ENCODE measurements around the gene CAMTA1.
"Not testable (repeated sequence)": the region's sequence is repeated elsewhere in the genome, so short reads cannot be mapped to it uniquely, and the experiment has no call there.

Gene CAMTA1

DNA sequence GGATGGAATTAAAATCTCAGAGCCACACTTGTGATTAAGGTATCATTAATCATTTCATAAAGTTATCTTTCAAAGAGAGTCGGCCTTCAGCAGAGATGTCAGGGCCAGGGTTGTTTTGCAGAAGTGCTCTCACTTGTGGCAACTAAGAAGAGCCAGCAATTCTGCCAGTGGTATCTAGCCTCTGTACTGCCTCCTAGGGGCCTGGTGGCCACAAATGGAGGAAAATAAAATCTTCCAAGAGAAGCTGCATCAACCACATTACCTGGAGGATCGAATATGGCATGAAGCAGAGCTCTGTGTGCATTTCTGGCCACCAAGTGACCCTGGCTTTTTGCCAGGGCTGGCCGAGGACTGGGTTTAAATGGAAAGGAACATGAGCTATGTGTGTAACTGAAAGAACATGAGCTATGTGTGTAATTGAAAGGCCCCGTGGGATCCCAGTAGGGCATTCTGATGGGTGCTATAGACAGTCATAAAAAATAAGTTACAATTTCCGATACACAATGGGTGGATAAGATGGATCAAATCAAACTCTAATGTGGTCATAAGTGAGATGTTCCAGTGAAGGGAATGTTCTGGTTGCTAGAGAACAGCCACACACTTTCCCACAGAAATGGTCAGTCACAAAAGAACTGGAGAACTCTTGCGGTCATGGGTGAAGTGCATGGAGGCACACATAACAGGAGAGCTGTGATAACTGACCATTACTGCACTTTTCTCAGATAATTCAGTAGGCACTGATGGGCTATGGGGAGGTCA, 335.8 kb downstream of the CAMTA1 start:
- no peak for DNase-seq

DNA sequence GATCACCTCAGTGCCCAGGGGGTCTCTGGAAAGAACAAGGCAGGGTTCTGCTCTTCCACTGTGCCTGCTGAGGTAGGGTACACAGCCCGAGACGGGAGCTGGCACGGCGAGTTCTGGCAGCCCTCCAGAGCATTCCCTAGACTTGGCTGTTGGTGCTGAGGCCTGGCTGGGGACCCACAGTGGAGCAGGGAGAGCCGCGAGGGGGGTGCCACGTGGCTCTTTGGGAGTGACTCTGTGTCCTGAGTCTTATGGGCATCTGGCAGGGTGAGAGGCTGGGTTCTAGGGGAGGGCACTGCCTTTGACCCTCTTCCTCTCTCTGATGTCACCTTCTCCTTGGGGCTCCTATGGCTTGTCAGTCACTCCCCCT, 336.4 kb downstream of the CAMTA1 start:
- DNase-seq: no peak

DNA sequence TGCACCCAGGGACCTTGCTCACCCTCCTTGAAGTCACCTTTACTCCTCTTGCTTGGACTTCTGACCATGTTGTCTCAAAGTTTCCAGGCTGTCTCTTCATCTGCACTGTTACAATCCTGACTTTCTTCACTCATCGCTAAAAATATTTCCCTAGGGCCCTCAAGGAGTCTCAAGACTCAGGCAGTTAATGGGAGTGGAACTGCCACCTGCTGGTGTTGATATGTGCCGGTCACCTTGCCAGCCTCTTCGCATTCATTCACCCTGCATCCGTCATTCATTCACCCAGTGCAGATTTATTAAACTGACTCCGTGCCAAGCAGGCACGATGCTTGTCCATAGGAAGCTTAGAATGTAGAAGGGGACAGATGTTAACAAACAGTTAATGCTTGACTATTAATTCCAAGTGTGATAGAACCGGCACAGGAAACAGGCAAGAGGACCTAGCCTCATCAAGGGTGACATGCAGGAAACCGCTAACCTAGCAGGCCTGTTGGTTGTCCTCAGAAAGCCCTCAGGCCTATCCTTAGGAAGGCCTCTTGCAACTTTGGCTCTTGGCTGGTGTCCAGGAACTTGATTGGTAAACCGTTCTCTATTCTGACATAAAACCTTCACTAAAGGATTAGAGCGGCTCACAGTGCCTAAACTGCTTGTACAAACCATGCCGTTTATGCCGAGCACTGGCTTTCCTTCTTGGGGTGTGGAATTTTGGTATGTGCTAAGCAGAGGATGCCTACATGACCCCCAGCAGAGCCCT, 342.2 kb downstream of the CAMTA1 start:
- DNase-seq: peak in 1 of 2 donors; percentile 26

DNA sequence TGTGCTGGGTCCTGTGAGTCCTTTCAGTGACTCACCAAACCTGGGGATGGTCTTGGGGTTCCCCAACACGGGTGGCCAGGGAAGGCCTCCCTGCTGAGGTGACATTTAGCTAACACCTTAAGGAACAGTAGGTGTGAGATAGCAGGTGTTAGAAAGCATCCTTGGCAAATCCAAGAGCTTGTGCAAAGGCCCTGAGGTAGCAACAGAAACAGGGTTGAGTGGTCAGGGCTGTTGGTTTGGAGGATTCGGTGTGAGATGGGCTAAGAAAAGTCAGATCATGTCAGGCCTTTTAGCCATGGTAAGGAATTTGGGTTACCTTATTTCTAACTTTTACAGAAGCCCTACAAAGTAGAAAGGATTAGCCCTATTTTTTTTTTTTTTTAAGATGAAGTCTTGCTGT, 343.0 kb downstream of the CAMTA1 start:
- no peak for DNase-seq

DNA sequence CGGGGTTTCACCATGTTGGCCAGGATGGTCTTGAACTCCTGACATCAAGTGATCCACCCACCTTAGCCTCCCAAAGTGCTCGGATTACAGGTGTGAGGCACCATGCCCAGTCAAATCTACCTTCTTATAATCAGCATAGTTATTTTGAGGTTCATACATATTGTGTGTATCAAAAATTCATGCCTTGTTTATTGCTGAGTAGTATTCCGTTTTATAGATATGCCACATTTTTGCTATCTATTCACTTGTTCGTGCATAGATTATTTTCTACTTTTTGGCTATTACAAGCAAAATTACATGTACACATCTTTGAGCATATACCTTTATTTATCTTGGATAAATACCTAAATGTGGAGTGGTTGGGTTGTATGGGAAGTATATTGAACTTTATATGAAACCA, 344.9 kb downstream of the CAMTA1 start:
- no peak for DNase-seq

DNA sequence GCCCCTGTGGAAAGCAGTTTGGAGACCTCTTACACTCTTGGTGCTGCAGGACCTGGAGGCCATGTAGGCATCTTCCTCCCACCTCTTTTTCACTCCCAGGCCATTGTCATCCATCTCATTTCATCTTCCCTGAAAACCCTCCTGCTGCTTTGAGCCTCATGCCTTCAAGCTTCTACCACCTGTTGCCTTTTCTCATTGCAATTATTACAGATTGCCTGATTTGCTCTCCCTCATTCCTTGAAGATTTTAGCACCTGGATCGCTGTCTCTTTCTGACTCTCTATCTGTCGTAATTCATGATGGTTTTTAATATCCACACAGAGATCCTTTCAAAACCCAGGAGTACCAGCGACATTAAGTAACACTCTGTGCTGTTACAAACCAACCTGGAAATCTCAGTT, 350.2 kb downstream of the CAMTA1 start:
- DNase-seq: no peak

DNA sequence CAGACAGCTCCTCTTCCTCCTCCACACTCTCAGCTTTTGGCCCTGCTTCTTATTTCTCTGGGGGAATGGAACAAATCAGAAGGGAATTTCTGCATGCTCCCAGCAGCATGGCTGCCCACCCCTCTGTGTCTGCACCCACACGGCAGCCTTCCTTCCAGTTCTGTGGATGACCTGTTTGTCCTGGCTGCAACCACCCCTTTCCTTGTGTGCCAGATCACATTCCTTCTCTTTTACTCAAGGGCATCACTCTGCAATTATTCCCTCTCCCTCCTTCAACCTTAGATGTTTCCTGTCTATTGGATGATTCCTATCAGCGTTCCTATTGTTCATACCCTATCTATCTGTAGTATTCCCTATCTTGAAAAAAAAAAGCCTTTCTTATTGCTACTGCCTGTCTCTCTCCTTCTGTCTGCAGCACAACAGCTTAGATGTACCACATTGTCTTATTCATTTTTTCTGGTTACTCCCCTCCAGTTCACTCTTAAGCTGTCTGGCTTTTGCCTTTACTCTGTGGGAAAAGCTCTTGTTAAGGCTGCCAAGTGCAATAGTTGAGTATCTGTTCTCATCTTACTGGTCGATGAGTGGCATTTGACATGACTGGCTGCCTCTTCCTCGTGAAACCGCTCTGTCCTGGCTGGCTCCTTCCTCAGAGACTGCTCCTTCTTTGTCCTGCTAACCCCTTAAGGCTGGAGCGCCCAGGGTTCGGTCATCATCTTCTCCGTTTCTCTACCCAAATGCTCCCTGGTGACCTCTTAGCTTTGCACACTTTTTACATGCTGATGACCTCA, 351.1 kb downstream of the CAMTA1 start:
- no peak for DNase-seq

DNA sequence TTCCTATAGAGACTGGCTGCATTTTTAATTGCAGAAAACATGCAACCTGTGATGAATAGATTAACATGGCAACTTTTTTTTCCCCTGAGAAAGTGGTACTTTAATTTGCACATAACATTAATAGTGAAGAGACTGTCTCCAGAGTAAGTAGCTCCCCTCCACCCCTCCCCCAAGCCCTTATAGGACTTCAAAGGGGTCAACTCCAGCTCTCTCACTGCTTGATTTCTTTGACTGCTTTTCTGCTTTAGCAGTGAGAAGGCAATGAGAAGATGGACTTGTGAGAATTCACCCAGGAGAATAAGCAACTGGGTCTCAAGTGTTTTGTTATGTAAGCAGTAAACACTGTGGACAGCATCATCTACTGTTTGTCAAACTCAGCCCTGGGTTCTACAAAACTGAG, 355.0 kb downstream of the CAMTA1 start:
- no peak for DNase-seq

DNA sequence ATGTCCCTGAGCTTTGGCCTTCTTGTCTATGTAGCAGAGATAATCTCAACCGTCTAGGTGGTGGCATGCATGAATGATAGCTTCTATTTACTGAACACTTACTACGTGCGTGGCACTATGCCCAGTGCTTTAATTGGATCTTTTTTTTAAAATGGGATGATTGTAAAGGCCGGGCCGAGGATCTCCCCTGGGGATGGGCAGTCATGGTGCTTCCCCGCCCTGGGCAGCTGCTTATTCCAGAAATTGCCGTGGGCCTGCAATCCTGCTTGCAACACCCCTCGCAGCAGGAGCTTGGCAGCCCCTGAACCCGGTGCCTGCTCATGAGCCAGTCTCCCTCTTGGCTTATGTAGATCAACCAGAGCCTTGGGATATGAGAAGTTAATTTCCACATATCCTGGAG, 360.7 kb downstream of the CAMTA1 start:
- DNase-seq: no peak

DNA sequence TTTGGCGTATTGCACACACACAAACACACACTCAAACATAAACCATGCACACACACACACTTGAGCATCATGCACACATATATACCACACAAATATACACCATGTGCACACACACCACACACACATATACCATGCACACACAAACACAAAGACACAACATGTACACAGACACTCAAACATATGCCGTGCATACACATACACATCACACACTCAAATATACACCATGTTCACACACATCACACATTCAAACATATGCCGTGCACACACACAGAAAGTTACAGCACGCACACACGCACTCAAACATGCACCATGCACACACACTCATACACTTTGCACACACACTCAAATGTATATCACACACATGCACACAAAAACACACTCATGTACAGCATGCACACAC, 361.5 kb downstream of the CAMTA1 start:
- no peak for DNase-seq

DNA sequence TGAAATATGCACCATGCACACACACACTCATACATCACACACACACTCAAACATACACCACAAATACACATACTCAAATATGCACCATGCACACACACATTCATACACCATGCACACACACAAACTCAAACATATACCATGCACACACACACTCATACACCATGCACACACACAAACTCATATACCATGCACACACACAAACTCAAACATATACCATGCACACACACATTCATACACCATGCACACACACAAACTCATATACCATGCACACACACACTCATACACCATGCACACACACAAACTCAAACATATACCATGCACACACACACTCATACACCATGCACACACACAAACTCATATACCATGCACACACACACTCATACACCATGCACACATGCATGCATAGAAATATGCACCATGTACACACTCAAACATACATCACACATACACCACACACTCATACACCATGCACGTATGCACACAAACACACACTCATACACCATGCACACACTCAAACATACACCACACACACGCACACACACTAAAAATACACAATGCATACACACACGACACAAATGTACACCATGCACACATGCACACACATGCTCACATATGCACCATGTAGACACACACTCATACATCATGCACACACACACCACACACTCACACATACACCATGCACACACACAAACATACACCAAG, 362.5 kb downstream of the CAMTA1 start:
- not testable (repeated sequence) for DNase-seq

DNA sequence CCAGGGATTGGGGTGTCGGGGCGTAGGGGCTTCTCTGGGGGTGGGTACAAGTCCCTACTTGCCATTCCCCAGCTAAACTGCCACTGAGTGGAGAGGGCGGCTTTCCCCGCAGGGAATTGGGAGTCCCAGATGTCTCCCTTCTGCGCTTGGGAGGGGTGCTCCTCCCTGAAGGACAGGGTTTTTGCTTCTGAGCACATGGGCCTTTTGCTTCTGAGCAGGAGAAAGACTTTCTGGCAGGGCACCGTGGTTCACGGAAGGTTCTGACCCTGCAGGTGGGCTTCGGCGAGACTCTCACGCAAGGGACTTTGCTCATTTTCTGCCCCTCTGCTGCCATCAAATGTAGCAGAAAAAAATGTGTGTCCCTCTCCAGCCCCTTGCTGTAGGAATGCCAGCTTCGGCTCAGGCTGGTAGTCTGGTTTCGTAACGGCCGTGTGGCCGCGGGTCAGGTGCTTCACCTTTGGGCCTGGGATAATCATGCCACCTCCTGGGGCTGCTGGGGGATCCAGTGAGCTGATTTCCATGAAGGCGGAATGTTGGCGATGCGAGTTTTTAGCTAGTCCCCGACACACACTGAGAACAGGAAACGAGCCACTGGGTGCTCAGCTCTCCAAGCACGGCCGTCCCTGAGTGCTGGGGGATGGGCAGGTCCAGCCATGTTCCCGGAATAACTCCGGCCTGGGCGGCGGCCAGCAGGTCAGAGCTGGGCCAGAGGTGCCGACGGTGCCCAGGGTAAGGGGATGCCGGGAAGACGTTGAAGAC, 364.0 kb downstream of the CAMTA1 start:
- DNase-seq: no peak

DNA sequence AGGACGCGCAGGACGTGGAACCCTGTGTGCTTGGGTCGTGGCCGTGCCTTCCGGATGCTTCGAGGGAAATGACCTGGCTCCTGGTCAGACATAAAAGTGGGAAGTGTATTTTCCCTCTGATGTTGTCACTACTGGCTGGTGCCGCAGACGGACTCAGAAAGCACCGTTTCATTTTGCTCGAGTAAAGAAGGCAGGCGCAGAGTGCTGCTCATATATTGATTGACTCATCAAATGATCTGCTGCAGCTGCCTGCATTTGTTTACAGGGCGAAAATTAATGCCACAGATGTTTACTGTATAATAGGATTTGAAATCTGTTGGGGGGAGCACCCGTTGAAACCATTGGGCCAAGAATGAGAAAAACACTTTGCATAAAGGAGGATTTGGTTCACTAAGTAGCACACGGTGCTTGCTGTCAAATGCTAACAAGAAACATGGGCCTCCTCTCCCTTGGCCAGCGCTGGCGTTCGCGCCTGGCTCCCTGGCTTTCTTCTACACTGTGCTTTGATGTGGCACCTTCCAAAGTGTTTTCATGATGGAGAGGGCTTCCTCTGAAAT, 365.5 kb downstream of the CAMTA1 start:
- DNase-seq: no peak

DNA sequence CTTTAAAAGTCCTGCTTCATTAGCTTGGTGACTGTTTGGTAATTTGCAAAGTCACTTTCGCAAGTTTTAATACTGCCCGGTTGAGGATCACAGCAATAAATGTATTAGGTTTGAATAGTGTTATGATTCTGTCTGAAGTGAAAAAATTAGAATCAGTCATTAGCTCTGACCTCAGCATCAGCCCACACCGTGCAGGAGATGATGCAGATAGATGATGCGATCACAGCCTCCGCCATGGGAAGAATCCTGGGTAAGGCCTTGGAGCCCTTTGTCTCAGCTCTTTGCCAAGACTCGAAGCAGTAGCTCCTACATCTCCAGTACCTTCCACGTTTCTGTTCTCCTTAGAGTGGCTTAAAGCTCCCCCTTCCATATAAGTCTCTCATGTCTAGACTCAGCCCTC, 366.7 kb downstream of the CAMTA1 start:
- DNase-seq: no peak

DNA sequence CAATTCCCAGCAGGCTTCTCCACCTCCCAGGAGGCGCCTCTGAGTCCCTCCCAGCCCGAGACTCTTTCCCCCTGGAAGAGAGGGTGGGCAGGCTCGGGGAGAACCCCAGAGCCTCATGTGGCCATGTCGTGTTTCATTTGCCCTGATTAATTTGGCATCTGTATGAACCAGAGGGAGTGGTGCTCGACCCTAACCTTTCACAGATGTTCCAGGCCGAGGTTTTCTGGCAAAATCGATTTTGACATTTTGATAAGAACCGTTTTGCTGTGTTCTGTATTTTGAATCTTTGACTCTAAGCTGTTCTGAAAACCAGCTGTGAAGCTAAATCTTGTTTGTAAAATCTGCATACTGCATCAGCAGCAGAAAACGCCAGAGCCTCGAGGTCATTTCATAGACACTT, 367.4 kb downstream of the CAMTA1 start:
- no peak for DNase-seq

DNA sequence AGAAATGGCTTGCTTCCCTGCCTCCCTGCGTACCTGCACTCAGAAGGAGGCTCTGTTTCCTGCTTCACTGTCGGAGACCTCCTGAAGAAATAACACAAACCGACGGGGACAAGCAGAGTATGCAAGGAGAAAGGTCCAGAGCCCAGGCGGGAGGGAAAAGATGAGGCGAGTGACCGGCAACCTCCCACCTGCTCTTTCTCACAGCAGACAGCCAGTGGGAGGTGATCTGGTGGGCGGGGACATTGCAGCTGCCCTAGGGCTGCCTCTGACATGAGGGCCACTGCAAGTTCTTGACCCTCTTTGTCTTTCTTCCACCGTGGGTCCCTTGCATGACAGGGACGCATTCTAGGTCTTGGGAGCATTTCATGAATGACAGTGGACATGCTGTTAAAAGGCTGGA, 368.2 kb downstream of the CAMTA1 start:
- no peak for DNase-seq

DNA sequence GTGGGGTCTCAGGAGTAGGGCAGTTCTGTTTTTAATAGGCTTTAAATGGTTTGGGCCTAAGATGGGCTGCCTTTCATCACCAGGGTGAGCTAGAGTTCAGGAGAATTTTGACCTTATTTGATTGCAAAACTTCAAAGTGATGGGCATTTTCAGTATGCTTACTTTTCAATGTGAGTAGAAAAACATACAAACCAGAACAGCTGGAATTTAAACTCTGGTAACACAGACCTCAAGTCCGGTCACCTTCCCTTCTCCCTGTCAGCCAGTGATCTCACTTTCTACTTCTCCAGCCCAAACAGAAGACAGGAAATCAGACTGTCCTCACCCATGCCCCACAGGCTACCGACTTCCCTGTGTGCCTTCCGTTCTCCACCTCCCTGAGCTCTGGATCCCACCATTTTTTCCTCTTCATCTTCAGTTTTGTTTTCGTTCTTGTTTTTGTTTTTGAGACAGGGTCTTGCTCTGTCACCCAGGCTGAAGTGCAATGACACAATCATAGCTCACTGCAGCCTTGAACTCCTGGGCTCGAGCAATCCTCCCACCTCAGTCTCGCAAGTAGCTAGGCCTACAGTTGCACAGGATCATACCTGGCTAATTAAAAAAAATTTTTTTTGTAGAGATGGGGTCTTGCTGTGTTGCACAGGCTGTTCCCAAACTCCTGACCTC, 374.0 kb downstream of the CAMTA1 start:
- DNase-seq: peak in 1 of 2 donors; percentile 25

DNA sequence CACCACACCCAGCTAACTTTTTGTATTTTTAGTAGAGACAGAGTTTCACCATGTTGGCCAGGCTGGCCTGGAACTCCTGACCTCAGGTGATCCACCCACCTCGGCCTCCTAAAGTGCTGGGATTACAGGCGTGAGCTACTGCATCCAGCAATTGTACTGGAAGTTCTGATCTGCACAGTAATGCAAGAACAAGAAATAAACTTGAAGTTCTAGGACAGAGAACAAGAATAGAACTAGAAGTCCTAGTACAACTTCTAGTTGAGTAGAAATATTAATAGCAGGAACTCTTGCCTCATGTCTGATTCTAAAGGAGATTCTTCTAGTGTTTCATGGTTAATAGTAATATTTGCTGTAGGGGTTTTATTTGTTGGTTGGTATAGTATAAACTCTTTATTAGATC, 383.3 kb downstream of the CAMTA1 start:
- DNase-seq: not testable (repeated sequence)

DNA sequence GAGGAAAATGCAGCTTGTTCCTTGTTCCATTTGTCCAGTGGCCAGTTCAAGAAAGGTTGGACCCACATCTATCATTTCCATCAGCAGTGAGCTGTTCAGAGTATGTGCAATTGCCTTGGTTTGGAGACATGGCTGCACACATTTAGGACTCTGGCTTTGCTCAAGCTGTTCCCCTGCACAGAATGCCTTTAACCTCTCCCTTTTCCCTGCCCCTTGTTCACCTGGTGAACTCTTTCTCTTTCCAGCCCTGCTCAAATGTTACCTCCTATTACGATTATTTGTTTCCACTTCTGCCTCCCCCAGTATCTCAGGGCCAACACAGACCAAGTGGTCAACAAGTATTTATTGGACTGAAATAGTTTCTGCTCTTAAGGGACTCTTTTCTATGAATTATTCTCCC, 385.9 kb downstream of the CAMTA1 start:
- DNase-seq: no peak

DNA sequence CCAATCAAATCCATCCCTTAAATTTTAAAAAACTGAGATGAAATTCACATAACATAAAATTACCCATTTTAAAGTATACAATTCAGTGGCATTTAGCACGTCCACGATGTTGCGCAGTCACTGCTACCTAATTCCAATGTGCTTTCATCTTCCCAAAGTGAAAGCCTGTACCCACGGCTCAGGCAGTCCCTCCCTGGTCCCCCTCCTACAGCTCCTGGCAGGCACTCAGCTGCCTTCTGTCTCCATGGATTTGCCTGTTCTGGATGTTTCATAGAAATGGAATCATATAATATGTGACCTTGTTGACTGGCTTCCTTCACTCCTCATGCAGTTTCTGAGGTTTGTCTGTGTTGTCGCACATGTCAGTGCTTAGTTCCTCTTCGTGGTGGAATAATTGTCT, 386.3 kb downstream of the CAMTA1 start:
- DNase-seq: no peak

DNA sequence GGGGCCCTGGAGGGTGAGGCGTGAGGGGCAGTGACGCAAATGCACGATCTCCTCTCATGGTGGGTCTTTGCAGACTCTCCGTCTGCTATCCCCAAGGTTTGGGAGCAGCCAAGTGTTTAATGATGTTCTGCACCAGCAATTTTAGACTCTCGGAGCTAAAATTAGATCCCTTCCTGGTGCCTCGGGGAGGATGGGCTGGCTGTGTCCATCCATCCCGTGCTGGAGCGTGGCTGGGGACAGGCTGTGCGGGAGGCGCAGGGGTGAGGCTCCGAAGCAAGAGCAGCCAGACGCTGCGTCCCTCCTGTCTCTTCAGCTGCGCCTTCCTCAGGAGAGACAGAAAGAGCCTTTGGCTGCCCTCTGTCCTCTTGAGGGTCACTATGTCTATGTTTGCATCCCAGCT, 387.6 kb downstream of the CAMTA1 start:
- no peak for DNase-seq

DNA sequence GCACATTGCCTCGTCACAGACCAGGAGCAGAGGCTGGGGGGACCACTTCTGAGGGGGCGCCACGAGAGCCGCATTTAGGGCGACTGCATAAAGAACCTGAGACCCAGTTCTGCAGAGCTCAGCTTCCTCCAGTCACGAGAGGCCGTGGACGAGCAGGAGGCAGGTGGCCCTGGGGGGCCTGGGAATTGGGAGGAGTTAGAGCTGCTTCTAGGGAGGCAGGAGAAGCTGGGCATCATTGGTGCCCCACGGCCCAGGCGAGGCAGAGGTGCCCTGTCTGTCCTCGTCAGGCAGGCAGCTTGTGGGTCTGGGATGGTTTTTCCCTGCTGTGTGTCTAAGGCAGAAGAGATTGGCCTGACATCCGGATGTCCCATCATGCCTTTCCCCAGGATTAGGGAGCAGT, 389.3 kb downstream of the CAMTA1 start:
- DNase-seq: no peak

Measured in bone marrow (tissue), 2 donors.